ENCODE results near the gene BCLAF1.

DNA sequence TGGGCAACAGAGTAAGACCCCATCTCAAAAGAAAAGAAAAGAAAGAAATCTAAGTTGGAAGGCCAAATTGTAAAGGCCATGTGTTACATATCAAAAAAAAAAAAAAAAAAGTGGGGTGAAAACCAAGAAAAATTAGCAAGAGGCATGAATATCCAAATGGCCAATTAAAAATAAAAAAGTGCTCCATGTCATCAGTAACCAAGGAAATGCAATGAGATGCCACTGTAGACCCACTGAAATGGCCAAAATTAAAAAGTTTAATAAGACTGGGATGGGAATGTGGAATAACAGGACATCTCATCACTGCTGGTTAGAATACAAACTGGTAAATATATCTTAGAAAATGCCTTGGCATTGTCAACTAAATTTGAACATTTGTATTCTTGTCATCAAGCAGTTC, 30.1 kb upstream of the BCLAF1 start:
- no peak for TF ChIP-seq POLR2A (IDR thresholded peaks at IDR 0.05; ENCODE audit: low read depth, low read length)
- no peak for TF ChIP-seq CTCF (IDR thresholded peaks at IDR 0.05; ENCODE audit: extremely low read depth in 1 of 2, insufficient read depth in 1 of 2, low read depth in 1 of 2, low read length in 2 of 2)
- TF ChIP-seq EZH2 (IDR thresholded peaks at IDR 0.05; ENCODE audit: borderline replicate concordance, low read depth, low read length, severe bottlenecking): no peak

Measured in endothelial cell of umbilical vein (primary cell).